ENCODE measurements around the gene OR51D1. TPM values are rescaled to one million over a fixed set of nuclear protein-coding genes. Genes with fewer than 3 reads are reported as not detected.

OR51D1 gene
- total RNA-seq, 1 donor from 2014 or later: not detected

DNA sequence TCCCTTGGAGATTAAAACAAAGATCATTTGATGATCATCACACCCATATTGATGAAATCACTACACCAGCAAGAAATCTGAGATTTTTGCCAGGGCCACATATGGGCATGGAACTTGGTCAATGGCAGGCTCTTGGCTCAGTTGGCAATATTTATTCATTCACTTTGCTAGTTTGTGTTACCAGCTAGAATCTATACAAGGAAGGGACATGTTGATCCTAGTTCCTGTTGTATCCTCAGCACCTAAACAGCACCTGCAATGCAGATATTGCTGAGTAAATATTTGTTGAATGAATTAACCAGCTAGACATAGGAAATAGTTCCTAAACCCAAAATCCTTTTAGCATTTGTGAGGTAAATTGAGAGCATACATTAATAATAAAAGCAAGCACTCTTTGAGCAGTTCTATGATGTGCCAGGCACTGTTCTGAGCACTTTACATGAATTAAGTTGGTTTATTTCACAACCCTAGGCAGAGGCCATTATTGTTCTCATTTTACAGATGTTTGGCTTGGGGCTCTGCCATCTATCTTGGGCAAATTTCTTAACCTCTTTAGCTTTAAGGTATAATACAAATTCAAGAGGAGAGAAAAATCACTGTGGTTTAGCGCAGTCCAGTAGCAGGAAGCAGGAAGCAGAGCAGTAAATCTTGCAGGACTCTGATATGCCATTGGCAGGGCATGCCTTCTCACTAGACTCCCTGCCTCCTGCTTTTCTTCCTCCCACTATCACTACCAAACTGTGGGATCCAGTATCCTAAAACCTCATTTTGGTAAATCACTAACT lies 30.9 kb upstream of the OR51D1 start:
- Mint-ChIP-seq H3K4me3 (ENCODE audit: unreplicated experiment) (peak overlapping the region; percentile 89), H3K36me3 (ENCODE audit: low read depth, unreplicated experiment) (peaks cover 15% of the 10 kb centered on the region), H3K27me3 (ENCODE audit: unreplicated experiment) (peaks cover 4% of the 10 kb centered on the region), H3K4me1 (ENCODE audit: unreplicated experiment) (peaks cover 31% of the 10 kb centered on the region), H3K27ac (ENCODE audit: unreplicated experiment) (peak overlapping the region; percentile 9), H3K9me3 (ENCODE audit: unreplicated experiment) (no peaks in the 10 kb centered on the region)
- TF ChIP-seq, protein P1, sequence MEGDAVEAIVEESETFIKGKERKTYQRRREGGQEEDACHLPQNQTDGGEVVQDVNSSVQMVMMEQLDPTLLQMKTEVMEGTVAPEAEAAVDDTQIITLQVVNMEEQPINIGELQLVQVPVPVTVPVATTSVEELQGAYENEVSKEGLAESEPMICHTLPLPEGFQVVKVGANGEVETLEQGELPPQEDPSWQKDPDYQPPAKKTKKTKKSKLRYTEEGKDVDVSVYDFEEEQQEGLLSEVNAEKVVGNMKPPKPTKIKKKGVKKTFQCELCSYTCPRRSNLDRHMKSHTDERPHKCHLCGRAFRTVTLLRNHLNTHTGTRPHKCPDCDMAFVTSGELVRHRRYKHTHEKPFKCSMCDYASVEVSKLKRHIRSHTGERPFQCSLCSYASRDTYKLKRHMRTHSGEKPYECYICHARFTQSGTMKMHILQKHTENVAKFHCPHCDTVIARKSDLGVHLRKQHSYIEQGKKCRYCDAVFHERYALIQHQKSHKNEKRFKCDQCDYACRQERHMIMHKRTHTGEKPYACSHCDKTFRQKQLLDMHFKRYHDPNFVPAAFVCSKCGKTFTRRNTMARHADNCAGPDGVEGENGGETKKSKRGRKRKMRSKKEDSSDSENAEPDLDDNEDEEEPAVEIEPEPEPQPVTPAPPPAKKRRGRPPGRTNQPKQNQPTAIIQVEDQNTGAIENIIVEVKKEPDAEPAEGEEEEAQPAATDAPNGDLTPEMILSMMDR (IDR thresholded peaks at IDR 0.05; ENCODE audit: unreplicated experiment): no peak
- no peak for DNase-seq (ENCODE audit: low spot score)

DNA sequence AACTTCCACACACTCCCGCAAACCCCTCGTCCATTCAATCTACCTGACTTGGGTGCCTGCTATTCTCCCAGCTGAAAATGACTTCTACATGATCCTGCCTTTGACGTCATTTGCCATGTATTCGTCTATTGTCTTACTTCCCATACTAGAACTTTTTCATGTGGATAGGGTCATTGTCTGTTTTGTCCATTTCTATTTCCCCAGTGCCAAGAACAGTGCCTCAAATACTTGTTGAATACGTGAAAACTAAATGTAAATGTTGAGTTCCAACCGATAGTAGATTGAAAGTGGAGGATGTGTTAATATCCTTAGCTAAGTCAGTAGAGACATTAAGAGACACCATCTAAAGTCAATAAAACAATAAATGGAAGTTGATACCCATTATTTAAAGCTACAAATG lies 30.2 kb upstream of the OR51D1 start:
- DNase-seq (ENCODE audit: low spot score): no peak
- Mint-ChIP-seq H3K27ac (ENCODE audit: unreplicated experiment) (peak overlapping the region; percentile 9), H3K4me1 (ENCODE audit: unreplicated experiment) (peaks cover 31% of the 10 kb centered on the region), H3K4me3 (ENCODE audit: unreplicated experiment) (peak overlapping the region; percentile 89), H3K9me3 (ENCODE audit: unreplicated experiment) (no peaks in the 10 kb centered on the region), H3K36me3 (ENCODE audit: low read depth, unreplicated experiment) (peaks cover 10% of the 10 kb centered on the region), H3K27me3 (ENCODE audit: unreplicated experiment) (peaks cover 4% of the 10 kb centered on the region)
- TF ChIP-seq, protein P1 (IDR thresholded peaks at IDR 0.05; ENCODE audit: unreplicated experiment): no peak

DNA sequence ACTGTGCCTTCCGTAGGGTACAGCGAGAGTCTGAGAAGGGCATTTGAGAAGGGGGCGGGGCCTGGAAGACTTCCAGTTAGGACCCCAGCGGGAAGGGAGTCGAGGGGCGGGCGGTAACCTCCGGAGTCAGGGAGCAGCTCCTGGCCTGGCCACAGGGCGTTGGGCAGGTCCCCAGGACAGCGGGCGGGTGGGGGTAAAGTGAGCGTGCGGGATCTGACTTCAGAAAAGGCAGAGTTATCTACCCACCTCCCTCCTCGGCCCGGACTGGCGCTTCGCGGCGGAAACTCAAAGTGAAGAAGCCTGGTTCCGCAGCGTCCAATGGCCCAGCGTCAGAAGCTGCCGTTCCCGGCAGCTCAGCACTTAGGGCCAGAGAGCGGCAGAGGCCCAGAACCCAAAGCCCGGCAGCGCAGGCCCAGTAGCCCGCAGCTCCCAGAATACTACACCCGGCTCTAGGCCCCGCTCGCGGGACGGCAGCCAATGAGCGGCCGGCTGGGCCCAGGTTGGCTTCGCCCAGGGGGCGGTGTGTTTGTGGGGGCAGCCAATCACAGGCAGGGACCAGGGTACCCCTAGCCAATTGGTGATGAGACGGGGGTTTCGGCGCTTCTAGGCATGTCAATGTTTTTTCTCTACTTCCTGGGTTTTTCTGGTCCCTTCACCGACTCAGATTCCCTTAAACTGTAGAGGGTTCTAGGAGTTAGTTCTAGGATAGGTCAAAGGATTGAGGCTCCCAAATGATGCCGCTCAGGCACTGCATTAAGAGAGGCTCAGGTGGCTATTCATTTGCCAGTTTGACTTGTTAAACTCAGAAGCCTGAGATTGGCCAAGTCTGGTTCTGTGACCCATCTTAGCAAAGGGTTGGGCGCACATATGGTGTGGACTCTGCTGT lies 29.3 kb upstream of the OR51D1 start, which contains the start of gene TRIM68:
TSS of gene TRIM68 (minus strand) at position 451 of the 886 bp plus-strand sequence. CDS start 2,727 bp downstream, outside the sequence.
- H3K9me3 Mint-ChIP-seq (ENCODE audit: unreplicated experiment): no peaks in the 10 kb centered on the region
- H3K27ac Mint-ChIP-seq (ENCODE audit: unreplicated experiment): peak within 1 kb of the TSS; percentile 9
- H3K4me1 Mint-ChIP-seq (ENCODE audit: unreplicated experiment): peaks cover 31% of the 10 kb centered on the region
- peak; percentile 95 for DNase-seq (ENCODE audit: low spot score)
- H3K27me3 Mint-ChIP-seq (ENCODE audit: unreplicated experiment): peaks cover 4% of the 10 kb centered on the region
- peaks cover 5% of the 10 kb centered on the region for H3K36me3 Mint-ChIP-seq (ENCODE audit: low read depth, unreplicated experiment)
- TF ChIP-seq, protein P1 (IDR thresholded peaks at IDR 0.05; ENCODE audit: unreplicated experiment): no peak
- peak within 1 kb of the TSS; percentile 89 for H3K4me3 Mint-ChIP-seq (ENCODE audit: unreplicated experiment)

DNA sequence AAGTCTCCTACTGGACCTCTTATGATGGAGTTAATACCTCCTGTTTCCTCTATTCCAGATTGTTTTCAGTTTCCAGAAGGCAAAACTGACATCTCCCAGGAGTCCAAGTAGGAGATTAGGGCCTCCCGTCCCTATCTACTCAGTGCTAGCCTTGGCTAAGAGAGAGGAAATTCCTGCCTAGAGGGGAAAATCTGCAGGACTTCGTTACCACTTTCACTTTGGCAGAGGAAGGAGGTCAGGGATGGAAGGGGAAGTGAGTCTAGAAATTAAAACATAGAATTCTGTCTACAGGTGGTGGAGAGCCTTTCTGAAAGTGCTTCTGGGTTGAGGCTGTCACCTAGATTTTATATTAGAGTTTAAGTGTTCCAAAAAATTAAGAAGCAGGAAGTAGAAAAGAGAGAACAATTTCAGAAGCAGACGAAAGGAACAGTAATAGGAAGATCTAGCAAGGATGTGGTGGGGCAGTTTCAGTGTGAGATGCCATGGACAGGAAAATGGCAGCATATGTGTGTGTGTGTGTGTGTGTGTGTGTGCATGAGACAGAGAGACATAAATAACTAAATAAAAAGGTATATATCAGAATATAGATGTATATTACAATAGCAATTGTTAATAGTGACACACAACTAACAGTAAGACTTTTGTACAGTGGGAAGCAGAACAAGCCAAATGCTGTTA lies 26.9 kb upstream of the OR51D1 start:
- Mint-ChIP-seq H3K4me3 (ENCODE audit: unreplicated experiment) (no peak overlapping the region), H3K4me1 (ENCODE audit: unreplicated experiment) (peaks cover 21% of the 10 kb centered on the region)

More for the DNA sequence above, 26.9 kb upstream of the OR51D1 start:
- TF ChIP-seq, protein P1 (IDR thresholded peaks at IDR 0.05; ENCODE audit: unreplicated experiment): no peak
- Mint-ChIP-seq H3K27ac (ENCODE audit: unreplicated experiment) (peak overlapping the region; percentile 54), H3K36me3 (ENCODE audit: low read depth, unreplicated experiment) (no peaks in the 10 kb centered on the region), H3K27me3 (ENCODE audit: unreplicated experiment) (peaks cover 4% of the 10 kb centered on the region), H3K9me3 (ENCODE audit: unreplicated experiment) (no peaks in the 10 kb centered on the region)
- DNase-seq (ENCODE audit: low spot score): no peak
